Esophagus squamous epithelium (tissue), 5 donors: Measurements from ENCODE around the gene CYB5A. TPM values are rescaled to one million over a fixed set of nuclear protein-coding genes. Genes with fewer than 3 reads are reported as not detected.

ENCODE experiments used
- DNase-seq: peaks from one replicate; lab custom pipeline; 2025; lab: John Stamatoyannopoulos, UW
- H3K27ac ChIP-seq, 4 donors: fragments of 200-600 bp; sonication (generic); one replicate each; pipeline ENCODE4 v1.5.1; 2016 to 2019; ENCODE audit warnings: mild to moderate bottlenecking in 1 of 4
- H3K27me3 ChIP-seq, 4 donors: fragments of 200-600 bp; sonication (generic); 1 replicate in 3 of 4; 2 replicates in 1 of 4; pipeline versions ENCODE4 v1.5.1 to v1.6.0; 2017 to 2021; ENCODE audit warnings: antibody characterized with exemption in 1 of 4
- H3K36me3 ChIP-seq, 3 donors: fragments of 200-600 bp; sonication (generic); one replicate each; pipeline ENCODE4 v1.5.1; 2016 to 2019
- H3K4me1 ChIP-seq, 3 donors: fragments of 200-600 bp; sonication (generic); one replicate each; pipeline ENCODE4 v1.5.1; 2017 to 2019
- H3K4me3 ChIP-seq, 4 donors: fragments of 200-600 bp; sonication (generic); 1 replicate in 3 of 4; 2 replicates in 1 of 4; pipeline ENCODE4 v1.5.1; 2016 to 2019; ENCODE audit warnings: mild to moderate bottlenecking in 2 of 4, moderate library complexity in 1 of 4
- H3K9me3 ChIP-seq, 3 donors: fragments of 200-600 bp; sonication (generic); one replicate each; pipeline ENCODE4 v1.5.1; 2016 to 2019
- CTCF ChIP-seq, 6 experiments: fragments of 450-650 bp in 4 of 6; fragments of 200-600 bp in 2 of 6; sonication (generic) in 2 of 6; IDR thresholded peaks; one replicate each; pipeline ENCODE4 v1.5.1; 2016 to 2019; ENCODE audit warnings: antibody characterized with exemption in 6 of 6, mild to moderate bottlenecking in 4 of 6, moderate library complexity in 4 of 6
- POLR2A ChIP-seq, 4 donors: fragments of 450-650 bp; IDR thresholded peaks; one replicate each; pipeline ENCODE4 v1.6.1; 2017; ENCODE audit warnings: antibody characterized with exemption in 4 of 4, mild to moderate bottlenecking in 4 of 4, moderate library complexity in 3 of 4
- WGBS, 2 donors: methylation state at CpG; one replicate each; pipeline ENCODE4 v1.1.5; 2018; 5-methylcytosine and 5-hydroxymethylcytosine counted together
- intact Hi-C: fragments of 100-400 bp; cut with DNase I; formaldehyde crosslinking; loops from one replicate; pipeline ENCODE4 v1.15.0; 2022
- total RNA-seq, 4 donors: library from RNA; depleted of rRNA; stranded (reverse); fragments of >200 nt; gene quantifications; one replicate each; pipeline ENCODE4 v1.1.0, GENCODE V29; 2016
- donor health status: DM: yes; HTN: yes; CAD: no.

CYB5A gene
- total RNA-seq, 4 donors from 2014 or later, result 75.2 to 115 (median 90.3) TPM

GRCh38 chr18:74282755-74283554 is 8.8 kb downstream of the CYB5A start:
- Histone ChIP-seq H3K27ac (peak overlapping the region in 3 of 4 donors; percentile 52 to 80 (median 69)), H3K9me3 (no peaks in the 10 kb centered on the region), H3K36me3 (peaks cover 0 to 5% (median 0%) of the 10 kb centered on the region in 3 donors), H3K27me3 (no peaks in the 10 kb centered on the region), H3K4me3 (no peak overlapping the region), H3K4me1 (peaks cover 37 to 58% (median 42%) of the 10 kb centered on the region in 3 donors)
- 68 to 87% methylated on average over 10 of the region's 10 CpGs for WGBS, 2 donors
- intact Hi-C loops, result no loop called here
- DNase-seq, result no peak
- TF ChIP-seq POLR2A (IDR thresholded peaks at IDR 0.05), result no peak
- TF ChIP-seq CTCF (IDR thresholded peaks at IDR 0.05), result no peak

GRCh38 chr18:74281980-74282754 is 9.6 kb downstream of the CYB5A start:
- DNase-seq, result no peak
- H3K4me3 ChIP-seq, result no peak overlapping the region
- intact Hi-C loops, result no loop called here
- peak overlapping the region; percentile 12 to 69 (median 53) for H3K27ac ChIP-seq
- H3K27me3 ChIP-seq, result no peaks in the 10 kb centered on the region
- TF ChIP-seq CTCF (IDR thresholded peaks at IDR 0.05) (no peak), POLR2A (IDR thresholded peaks at IDR 0.05) (no peak)
- peaks cover 37 to 66% (median 42%) of the 10 kb centered on the region in 3 donors for H3K4me1 ChIP-seq
- H3K36me3 ChIP-seq, result peaks cover 0 to 12% (median 0%) of the 10 kb centered on the region in 3 donors
- 57 to 59% methylated on average over 10 to 12 of the region's 12 CpGs for WGBS, 2 donors
- no peaks in the 10 kb centered on the region for H3K9me3 ChIP-seq

- H3K27ac ChIP-seq, result peak overlapping the region in 3 of 4 donors; percentile 16 to 69 (median 54)
- TF ChIP-seq CTCF (IDR thresholded peaks at IDR 0.05) (no peak), POLR2A (IDR thresholded peaks at IDR 0.05) (no peak)
- intact Hi-C loops, result no loop called here
- peaks cover 0 to 12% (median 0%) of the 10 kb centered on the region in 3 donors for H3K36me3 ChIP-seq
- H3K27me3 ChIP-seq, result no peaks in the 10 kb centered on the region
- no peak overlapping the region for H3K4me3 ChIP-seq
- 72 to 74% methylated on average over 4 of the region's 4 CpGs for WGBS, 2 donors
- no peak for DNase-seq
- H3K9me3 ChIP-seq, result no peaks in the 10 kb centered on the region
- peaks cover 41 to 75% (median 42%) of the 10 kb centered on the region in 3 donors for H3K4me1 ChIP-seq
Observed at GRCh38 chr18:74281011-74281979, 10.5 kb downstream of the CYB5A start.

- H3K4me1 ChIP-seq, result peaks cover 34 to 83% (median 38%) of the 10 kb centered on the region in 3 donors
- WGBS, 2 donors, result 96 to 100% methylated on average over 1 to 7 of the region's 7 CpGs
- H3K27me3 ChIP-seq, result no peaks in the 10 kb centered on the region
- H3K9me3 ChIP-seq, result no peaks in the 10 kb centered on the region
- no peak for TF ChIP-seq CTCF (IDR thresholded peaks at IDR 0.05)
- no peak overlapping the region for H3K4me3 ChIP-seq
- DNase-seq, result no peak
- peaks cover 0 to 12% (median 0%) of the 10 kb centered on the region in 3 donors for H3K36me3 ChIP-seq
- H3K27ac ChIP-seq, result no peak overlapping the region
- intact Hi-C loops, result no loop called here
Observed at GRCh38 chr18:74278983-74279382, 12.8 kb downstream of the CYB5A start.
